ENCODE results near the gene GABARAP.

The GABARAP gene

GRCh38 chr17:7213895-7214299 is 28.4 kb downstream of the GABARAP start:
- Histone ChIP-seq H3K4me3 (ENCODE audit: low read depth, low read length) (peak overlapping the region; percentile 24), H3K9me3 (ENCODE audit: severe bottlenecking) (no peaks in the 10 kb centered on the region), H3K36me3 (no peaks in the 10 kb centered on the region; the same call in 1 of the 2 replicates), H3K27ac (peak overlapping the region; percentile 77), H3K27me3 (ENCODE audit: insufficient read depth, low read depth, severe bottlenecking) (no peaks in the 10 kb centered on the region)
- peak; percentile 92 for DNase-seq
- peak; percentile 70 for TF ChIP-seq CTCF (IDR thresholded peaks at IDR 0.05; ENCODE audit: low read depth, low read length)

GRCh38 chr17:7211491-7212273 is 30.6 kb downstream of the GABARAP start:
- no peak for DNase-seq
- Histone ChIP-seq H3K27me3 (ENCODE audit: insufficient read depth, low read depth, severe bottlenecking) (no peaks in the 10 kb centered on the region), H3K4me3 (ENCODE audit: low read depth, low read length) (no peak overlapping the region), H3K36me3 (peaks cover 9% of the 10 kb centered on the region), H3K9me3 (ENCODE audit: severe bottlenecking) (no peaks in the 10 kb centered on the region), H3K27ac (peak overlapping the region; percentile 51)
- no peak for TF ChIP-seq CTCF (IDR thresholded peaks at IDR 0.05; ENCODE audit: low read depth, low read length)

- DNase-seq, result peak; percentile 93
- H3K27me3 ChIP-seq (ENCODE audit: insufficient read depth, low read depth, severe bottlenecking), result no peaks in the 10 kb centered on the region
- H3K27ac ChIP-seq, result peak overlapping the region; percentile 97
- no peaks in the 10 kb centered on the region for H3K9me3 ChIP-seq (ENCODE audit: severe bottlenecking)
- no peak for TF ChIP-seq CTCF (IDR thresholded peaks at IDR 0.05; ENCODE audit: low read depth, low read length)
- H3K4me3 ChIP-seq (ENCODE audit: low read depth, low read length), result peak overlapping the region; percentile 59
- H3K36me3 ChIP-seq, result peaks cover 20% of the 10 kb centered on the region
These were observed 33.3 kb downstream of the GABARAP start for GRCh38 chr17:7208754-7209460.

GRCh38 chr17:7208027-7208571 is 34.1 kb downstream of the GABARAP start:
- Histone ChIP-seq H3K27me3 (ENCODE audit: insufficient read depth, low read depth, severe bottlenecking) (no peaks in the 10 kb centered on the region), H3K36me3 (peaks cover 28% of the 10 kb centered on the region), H3K27ac (peak overlapping the region; percentile 97), H3K9me3 (ENCODE audit: severe bottlenecking) (no peaks in the 10 kb centered on the region), H3K4me3 (ENCODE audit: low read depth, low read length) (peak overlapping the region; percentile 59)
- DNase-seq, result peak; percentile 79
- no peak for TF ChIP-seq CTCF (IDR thresholded peaks at IDR 0.05; ENCODE audit: low read depth, low read length)

GRCh38 chr17:7207120-7208001 is 34.9 kb downstream of the GABARAP start:
- Histone ChIP-seq H3K27ac (peak overlapping the region; percentile 97), H3K27me3 (ENCODE audit: insufficient read depth, low read depth, severe bottlenecking) (no peaks in the 10 kb centered on the region), H3K36me3 (peaks cover 36% of the 10 kb centered on the region), H3K9me3 (ENCODE audit: severe bottlenecking) (no peaks in the 10 kb centered on the region), H3K4me3 (ENCODE audit: low read depth, low read length) (peak overlapping the region; percentile 59)
- no peak for TF ChIP-seq CTCF (IDR thresholded peaks at IDR 0.05; ENCODE audit: low read depth, low read length)
- DNase-seq, result peak; percentile 53

Data from WERI-Rb-1 (cell line).